ENCODE data around the gene ERH.
A peak's percentile ranks its signal among the peaks of the same experiment; 100 is the strongest.

Gene ERH

DNA sequence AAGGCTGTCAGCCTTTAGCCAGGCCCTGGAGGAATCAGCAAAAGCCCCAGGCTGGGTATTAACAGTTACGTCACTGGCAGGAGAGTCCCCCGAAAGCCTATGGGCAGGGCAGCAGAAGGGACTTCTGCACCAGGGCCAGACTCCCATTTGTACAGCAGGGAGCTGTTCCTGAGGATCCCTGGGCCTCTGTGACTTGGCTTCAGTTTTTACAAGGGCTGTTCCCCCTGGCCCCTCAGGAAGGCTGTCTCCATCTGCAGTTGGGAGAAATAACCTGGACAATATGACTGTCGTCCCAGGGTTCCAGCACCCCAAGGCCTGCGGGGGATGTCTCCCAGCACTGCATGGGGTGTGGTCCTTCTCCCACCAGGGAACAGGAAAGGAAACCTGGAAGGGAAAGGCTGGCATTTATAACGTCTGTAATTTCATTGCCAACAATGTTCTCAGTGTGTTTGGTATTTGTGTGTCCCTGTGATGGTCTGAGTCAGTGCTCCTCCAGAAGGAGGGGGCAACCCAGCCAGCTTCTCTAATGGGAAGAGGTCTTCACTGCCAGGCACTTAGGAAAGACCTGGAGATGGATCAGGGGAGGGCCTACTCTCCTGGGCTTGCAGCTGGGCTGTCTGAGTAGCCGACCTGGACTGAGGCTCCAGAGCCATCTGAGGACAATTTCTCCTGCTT, 42.4 kb downstream of the ERH start:
- DNase-seq (ENCODE audit: low read depth), result no peak

DNA sequence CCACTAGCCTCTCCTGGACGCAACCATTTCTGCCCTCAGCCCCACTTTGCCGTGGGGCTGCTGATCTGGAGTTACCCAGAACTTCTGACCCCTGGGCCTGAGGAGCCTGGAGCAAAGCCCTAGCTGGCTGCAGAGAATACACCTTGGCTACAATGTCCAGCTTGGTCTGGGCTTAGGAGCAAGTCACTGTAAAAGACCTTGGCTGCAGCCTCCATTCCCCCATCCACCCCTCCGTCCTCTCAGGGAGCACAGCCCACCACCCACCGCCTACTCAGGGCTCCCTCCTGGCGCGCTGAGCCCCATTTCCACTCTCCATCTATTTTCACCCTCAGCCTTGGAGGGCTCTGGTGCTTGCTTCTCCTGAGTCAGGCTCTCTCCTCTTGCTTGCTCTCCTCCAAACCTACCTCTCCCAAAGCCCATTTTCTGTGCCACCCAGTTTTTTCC, 42.9 kb downstream of the ERH start:
- no peak for DNase-seq (ENCODE audit: low read depth)

DNA sequence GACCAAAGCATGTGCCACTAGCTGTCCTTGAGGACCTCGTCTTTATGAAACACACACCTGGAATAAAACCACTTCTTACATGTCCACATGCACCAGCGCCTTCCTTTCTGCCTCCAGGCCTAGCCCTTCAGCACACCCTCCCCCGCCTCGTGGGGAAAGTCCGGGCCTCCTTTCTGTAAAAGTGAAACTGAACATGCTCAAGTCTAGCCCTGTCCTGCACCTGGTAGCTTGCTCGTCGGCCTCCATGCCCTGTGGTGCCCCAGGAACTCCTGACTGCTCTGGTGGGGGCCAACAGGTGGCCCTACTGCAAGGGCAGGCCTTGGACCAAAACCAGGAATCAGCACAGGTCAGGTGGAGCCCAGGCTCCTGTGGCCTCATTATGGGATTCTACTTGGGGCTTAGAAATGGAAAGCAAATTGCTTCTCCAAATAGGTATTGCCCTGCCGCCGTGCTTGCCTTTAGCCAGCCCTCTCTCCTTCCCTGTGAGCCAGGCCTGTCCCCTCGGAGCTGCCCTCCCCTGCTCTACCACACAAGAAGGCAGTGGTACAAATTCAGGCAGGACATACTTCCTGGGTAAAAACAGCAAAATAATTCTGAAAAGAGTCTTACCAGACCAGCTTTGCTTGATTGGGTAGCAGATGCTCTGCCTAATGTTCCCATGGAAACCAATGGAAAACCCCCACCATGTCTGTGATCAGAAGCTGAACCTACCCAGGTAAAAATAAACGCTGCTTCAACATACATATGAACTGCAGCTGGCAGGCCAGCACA, 43.5 kb downstream of the ERH start:
- peak; percentile 33 for DNase-seq (ENCODE audit: low read depth)

DNA sequence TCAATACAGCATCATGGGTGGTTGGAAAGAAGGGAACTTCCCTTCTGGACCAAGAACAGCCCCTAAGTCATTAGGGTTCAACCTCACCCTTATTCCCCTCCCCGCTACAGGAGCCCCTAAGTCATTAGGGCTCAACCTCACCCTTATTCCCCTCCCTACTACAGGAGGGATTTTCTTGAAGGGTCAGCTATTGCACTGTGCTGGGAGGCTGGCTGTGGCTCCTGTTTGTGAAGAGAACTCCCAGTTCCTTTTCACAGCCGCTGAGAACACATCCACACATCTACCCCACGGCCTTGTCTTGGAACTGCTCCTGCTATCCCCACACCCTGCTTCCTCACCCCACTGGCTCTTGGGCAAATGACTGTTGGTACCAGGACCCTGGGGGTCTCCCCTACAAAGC, 44.9 kb downstream of the ERH start:
- no peak for DNase-seq (ENCODE audit: low read depth)

DNA sequence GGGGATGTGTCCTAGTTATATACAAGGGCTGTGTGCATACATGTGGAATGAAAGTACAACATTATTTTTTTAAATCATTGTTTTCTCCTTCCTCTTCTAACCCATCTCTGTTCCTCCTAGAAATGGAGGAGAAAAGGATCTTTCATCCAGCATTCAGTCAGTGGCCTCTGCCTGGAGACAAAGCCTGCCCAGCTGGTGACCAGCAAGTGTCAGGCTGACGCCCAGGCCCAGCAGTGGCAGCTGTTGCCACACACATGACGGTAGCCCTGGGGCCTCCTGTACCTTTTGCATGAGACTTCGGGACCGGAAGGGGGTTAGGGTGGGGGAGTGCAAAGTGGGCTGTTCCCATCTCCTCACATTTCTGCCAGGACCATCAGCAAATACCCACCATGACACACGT, 46.2 kb downstream of the ERH start:
- no peak for DNase-seq (ENCODE audit: low read depth)

DNA sequence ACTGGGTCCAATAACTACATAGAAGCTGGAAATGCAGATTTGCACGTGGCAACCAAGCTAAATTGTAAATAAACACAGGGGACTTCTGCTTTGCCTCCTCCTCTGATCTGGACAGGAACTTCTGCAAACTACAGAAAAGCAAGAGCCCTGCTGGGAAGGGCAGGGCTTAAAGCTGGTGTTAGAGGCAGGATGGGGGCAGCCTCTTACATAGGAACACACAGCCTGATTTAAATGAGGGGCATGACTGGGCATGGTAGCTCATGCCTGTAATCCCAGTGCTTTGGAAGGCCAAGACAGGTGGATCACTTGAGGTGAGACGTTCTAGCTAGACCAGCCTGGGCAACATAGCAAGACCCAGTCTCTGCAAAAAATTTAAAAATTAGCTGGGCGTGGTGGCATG, 46.7 kb downstream of the ERH start:
- DNase-seq (ENCODE audit: low read depth), result no peak

DNA sequence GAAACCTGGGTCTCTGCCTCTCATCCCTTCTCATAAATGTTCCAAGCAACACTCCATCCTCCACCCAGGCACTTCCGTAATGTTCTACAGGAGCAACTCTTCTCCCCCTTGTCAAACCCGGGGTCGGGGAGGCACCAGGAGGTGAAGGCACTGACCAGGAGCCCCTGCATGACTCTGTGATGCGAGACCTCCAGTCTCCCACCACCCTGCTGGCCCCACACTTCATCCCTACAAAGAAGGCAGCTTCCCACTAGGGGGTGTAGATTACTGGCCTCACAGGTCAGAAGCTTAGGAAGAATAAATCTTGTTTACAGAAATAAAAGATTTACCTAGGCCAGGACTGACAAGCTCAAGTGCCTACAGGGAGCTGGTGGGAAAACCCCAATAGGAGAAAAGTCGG, 47.2 kb downstream of the ERH start:
- DNase-seq (ENCODE audit: low read depth), result no peak

DNA sequence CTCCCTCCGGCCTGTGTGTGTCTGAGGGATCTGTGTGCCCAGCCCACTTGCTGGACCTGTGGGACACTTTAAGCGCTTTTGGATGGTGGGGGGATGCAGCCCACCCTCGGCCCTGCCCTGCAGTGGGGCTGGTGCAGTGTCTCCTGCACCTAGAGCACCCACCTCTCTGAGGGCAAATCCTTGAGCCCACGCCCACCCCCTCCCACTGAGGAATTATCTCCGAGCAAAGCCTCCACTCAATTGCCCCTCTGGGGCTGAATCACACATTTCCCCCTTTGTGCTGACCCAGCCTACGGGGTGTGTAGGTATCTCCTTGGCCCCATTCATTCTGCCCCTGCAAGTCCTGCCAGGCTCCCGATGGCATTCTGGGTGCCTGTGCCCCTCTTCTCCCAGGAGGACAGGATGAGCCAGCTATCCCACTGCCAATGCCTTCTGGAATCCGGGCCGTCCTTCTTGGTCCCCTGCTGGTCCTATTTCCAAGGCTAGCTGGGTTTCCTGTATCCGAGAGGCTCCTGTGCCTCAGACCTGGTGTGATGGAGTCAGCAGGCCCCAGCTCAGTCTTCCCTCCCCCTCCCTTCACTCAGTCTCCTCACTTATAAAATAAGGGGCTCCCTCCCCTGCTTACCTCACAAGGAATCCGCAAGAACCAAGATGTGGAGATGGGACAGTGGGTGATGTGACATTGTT, 48.9 kb downstream of the ERH start:
- no peak for DNase-seq (ENCODE audit: low read depth)

DNA sequence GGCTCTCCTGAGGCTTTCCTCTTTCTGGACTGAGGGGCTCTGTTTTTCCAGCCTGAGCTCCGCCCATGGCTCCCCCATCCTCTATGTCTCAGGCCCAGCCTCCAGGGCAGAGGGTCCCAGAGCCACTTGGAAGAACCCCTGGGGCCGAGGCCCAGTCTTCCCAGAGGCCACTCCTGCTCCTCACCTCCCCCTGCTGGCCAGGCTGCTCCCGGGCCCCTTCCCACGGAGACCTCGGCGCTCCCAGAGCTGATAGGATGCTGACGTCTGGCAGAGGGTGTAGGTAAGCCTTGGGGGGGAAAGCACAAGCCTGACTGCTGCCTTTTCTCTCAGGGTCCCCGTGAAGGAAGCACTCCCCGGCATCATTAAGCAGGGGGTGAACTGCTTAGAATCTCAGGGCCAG, 51.4 kb downstream of the ERH start:
- DNase-seq (ENCODE audit: low read depth), result no peak

DNA sequence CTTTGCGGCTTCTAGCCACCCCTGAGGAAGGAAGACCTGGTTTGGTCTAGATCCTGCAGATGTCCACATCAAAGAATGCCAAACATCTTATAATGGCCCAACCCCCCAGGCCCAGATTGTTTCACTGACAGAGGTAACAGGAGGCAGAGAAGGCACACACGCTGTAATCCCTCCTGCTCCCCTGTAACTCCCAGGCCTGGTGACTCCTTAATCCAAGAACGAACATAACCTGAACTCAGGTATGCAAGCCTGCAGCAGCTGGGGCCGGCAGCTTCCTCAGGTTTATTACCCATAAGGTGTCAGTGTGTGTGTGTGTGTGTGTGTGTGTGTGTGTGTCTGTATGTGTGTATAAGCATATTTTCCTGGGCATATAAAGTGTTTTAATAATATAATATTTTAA, 52.7 kb downstream of the ERH start:
- no peak for DNase-seq (ENCODE audit: low read depth)

DNA sequence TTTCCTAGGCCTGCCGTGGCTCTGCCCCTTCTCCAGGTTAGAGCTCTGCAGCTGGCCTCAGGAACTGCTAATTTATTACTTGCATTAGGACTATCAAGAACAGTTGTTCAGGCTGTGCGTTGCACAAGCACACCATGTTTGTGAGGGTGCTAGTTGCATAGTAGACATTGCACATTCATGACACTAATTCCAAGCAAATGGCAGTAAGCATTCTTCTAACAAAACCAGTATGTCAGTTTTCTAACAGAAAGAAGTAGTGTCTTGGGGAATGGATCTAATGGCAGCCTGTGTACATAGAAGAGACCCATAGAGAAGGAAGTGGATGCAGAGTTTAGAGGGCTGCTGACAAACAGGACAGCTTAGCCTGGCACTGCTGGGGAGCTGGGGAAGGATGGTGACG, 53.9 kb downstream of the ERH start:
- DNase-seq (ENCODE audit: low read depth), result no peak

DNA sequence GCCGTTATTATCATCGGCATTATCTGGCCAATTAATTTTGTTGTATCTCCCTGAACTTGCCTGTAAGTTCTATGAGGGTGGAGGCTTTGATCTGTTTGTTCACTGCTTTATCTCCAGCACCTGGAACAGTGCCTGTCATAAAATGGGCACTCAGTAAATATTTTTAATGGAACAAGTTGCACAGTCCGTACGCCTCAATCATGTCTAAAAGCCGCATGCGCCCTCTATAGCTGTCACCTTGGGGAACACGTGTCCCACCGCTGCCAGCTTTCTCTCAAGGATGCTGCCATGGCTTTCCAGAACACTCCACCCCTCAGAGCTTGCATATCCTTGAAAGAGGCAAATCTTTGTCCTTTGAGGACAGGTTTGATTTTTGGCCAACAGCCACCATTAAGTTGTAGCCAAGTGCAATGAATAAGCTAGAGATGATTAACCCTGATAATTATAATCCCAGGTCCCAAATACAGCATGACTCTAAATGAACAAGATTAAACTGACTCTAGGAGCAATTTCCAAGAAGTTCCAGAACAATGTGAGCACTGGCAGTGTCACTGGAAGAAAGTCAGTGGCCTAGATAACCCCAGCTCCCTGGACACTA, 55.1 kb downstream of the ERH start:
- no peak for DNase-seq (ENCODE audit: low read depth)

DNA sequence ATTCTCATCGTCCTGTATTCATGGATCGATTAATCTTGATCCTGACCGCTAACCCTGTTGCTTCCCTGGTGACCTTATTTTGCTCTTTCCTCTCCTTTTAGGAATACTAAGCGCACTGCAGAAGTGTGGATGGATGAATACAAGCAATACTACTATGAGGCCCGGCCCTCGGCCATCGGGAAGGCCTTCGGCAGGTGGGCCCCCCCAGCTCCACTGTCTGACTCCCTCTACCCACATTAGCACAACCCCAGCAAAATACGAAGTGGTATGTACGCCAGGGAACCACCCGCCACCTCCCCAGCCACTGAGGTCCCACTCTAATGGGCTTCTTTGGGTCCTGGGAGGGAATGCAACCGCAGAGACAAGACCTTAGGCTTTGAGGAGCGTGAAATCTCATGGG, 58.7 kb downstream of the ERH start:
- no peak for DNase-seq (ENCODE audit: low read depth)

DNA sequence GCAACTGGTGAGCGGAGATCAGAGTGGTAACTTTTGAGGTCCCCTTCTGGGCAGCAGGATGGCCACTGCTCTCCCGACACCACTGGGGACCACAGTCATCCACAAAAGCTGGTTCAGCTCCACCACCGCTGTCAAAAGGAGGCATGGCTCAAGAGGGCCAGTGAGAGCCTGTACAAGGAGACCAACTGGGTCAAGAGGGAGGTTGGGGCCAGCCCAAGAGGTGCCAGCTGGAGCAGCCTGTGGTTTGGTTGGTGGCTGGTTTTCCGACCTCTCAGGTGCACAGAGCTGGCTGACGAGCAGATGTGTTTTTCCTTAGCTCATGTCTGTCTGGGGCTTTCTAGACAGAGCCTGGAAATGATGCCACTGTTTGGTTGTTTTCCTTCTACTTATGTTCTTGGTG, 60.1 kb downstream of the ERH start:
- no peak for DNase-seq (ENCODE audit: low read depth)

DNA sequence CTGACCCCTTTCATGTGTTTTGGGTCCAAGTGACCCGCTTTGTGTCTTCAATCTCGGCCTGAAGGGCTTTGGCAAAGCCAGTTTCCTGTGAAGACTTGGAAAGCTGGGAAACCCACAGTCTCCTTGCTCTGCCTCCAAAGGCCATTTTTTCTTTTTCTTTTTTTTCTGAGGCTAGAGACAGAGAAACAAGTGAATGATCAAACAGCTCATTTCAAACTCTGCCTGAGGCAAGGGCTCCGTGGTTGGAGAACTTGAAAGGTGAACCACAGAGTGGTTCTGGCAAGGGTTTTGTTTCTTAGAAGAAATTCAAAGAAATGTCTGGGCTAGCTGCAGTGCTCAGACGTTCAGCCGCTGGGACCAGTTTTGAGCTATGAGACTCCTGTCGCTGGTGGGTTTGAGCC, 62.7 kb downstream of the ERH start:
- DNase-seq (ENCODE audit: low read depth), result no peak

DNA sequence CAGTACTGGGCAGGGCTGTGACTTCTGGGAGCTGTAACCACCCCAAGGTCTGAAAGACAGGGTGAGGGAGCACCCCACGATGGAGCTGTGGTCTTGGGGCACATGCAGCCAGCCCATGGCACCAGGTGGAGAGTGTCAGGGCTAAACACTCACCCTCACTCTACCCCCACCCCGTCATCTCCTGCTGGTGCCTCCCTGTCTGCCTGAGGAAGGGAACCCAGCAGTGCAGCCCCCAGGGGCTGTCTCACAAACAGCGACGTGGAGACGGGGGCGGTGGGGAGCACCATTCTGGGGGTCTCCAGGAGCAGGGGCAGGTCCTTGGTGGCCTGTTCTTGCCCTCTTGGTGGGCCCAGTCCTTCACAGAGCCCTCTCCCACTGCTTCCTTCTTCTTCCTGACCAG, 63.5 kb downstream of the ERH start:
- no peak for DNase-seq (ENCODE audit: low read depth)

DNA sequence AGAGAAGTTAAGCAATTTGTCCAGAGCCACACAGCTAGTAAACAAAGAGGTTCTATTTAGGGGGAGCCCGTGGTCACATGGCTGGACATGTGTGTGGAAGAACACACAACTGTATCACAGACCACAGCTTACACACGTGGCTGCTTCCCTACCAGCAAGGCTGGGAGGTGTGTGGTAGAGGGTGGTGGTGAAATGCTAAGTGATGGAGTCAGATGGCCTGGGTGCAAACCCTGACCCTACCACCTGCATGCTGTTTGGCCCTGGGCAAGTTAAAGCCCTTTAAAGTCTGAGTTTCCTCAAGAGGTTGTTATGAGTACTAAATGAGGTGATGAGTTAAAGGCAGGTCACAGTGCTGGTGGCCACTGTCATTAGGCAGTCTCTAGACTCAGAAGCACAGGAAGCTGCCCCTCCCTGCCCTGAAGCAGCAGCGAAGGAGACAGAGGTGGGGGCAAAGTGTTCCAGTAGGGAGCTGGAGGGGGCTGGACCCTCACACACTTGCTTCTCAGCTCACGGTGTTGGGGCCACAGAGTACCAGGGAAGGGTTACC, 64.2 kb downstream of the ERH start:
- DNase-seq (ENCODE audit: low read depth), result no peak

DNA sequence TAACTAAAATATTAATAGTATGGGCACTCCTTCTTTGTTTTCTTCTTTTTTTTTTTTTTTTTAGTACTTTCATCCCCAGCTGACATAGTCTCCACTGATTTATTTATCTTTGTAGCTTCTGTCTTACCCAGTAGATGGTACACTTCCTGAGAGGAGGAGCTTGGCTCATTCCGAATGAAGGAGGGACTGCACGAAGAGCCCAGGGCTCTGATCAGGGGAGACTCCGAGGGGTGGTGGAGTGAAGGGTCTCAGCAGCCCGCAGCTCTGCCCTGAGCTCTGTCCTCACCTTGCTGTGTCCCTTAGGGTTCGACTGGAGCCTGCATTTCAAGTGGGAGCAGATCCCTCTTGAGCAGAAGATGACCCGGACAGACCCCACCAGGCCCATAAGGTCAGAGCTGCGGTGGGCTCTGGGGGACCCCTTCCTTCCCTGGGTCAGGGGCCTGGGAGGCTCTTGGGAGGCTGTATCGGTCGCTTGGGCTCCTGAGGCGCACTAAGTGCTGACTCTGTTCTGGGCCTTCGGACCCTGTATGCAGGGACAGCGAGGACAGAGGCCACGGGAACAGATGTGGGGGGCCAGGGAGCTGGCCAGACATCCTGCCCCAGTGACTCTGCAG, 65.2 kb downstream of the ERH start:
- DNase-seq (ENCODE audit: low read depth), result no peak

DNA sequence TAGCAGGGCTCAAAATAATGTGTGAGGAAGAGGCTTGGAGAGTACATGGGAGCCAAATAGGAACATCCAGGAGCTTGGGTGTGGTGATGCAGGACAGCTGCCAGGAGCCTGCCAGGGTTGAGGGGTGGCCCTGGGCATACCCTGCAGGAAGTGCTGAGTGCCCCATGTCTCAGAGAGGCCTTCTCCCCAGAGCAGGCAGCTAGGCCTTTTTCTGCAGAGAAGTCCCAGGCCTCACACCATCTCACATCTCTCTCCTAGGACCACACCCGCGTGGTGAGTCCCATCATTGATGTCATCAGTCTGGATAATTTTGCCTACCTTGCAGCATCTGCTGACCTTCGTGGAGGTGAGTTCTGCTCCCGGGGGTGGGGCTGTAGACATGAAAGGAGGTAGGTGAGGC, 66.9 kb downstream of the ERH start:
- no peak for DNase-seq (ENCODE audit: low read depth)

Measured in activated T-cell treated with anti-CD3 and anti-CD28 coated beads for 1 hour (primary cell).